B cell (primary cell): ENCODE results near the gene GDF11.

Experiments used
- EZH2 ChIP-seq: IDR thresholded peaks from 2 replicates; pipeline ENCODE4 v1.6.1; 2012; ENCODE audit warnings: borderline replicate concordance, low read depth, mild to moderate bottlenecking, moderate library complexity, low read length; ENCODE audit not compliant: insufficient read depth, poor library complexity, severe bottlenecking
- TF ChIP-seq, protein P1 (sequence below): fragments of 200-600 bp; IDR thresholded peaks from one replicate; pipeline ENCODE4 v1.8.0; 2022; ENCODE audit warnings: antibody characterized with exemption, mild to moderate bottlenecking

DNA sequence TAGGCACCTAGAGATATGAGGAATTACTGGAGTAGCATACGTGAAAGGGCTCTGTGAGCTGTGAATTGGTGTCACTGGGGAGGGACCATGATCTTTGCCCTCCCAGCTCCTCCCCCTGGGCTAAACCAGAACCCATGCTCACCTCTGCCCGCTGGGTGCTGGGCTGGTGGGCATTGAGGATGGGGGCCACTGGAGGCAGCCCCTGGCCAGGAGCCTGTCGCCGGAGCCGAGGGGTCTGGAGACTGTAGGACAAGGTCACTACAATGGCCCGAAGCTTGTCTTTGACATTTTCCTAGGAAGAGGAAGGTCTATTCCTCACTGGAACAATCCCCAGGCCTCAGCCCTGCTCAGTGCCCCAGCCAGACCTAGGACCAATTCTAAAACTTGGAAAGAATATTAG is 46.8 kb upstream of the GDF11 start:
- TF ChIP-seq, protein P1, sequence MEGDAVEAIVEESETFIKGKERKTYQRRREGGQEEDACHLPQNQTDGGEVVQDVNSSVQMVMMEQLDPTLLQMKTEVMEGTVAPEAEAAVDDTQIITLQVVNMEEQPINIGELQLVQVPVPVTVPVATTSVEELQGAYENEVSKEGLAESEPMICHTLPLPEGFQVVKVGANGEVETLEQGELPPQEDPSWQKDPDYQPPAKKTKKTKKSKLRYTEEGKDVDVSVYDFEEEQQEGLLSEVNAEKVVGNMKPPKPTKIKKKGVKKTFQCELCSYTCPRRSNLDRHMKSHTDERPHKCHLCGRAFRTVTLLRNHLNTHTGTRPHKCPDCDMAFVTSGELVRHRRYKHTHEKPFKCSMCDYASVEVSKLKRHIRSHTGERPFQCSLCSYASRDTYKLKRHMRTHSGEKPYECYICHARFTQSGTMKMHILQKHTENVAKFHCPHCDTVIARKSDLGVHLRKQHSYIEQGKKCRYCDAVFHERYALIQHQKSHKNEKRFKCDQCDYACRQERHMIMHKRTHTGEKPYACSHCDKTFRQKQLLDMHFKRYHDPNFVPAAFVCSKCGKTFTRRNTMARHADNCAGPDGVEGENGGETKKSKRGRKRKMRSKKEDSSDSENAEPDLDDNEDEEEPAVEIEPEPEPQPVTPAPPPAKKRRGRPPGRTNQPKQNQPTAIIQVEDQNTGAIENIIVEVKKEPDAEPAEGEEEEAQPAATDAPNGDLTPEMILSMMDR, result no peak
- no peak for TF ChIP-seq EZH2
